T-helper 22 cell (primary cell): ENCODE results near the gene ACAP3.

ENCODE experiments used
- DNase-seq: peaks from one replicate; pipeline ENCODE4 v3.0.0-alpha.2; 2020; ENCODE audit warnings: low read depth

ACAP3 gene

DNA sequence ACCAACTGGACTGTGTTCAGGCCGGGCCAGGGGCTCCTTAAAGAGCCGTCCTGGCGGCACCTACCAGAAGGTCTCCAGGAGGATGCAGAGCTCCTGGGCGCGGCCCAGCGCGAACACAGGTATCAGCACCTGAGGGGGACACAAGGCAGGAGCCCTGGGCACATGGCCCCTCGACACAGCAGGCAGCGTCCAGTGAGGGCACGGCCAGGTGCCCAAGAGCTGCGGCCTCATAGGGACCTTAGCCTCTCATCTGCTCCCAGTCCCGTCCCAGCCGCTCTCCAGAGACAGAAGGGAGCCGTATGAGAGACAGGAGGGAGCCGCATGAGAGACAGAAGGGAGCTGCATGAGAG lies 6.5 kb upstream of the ACAP3 start:
- DNase-seq, result no peak

DNA sequence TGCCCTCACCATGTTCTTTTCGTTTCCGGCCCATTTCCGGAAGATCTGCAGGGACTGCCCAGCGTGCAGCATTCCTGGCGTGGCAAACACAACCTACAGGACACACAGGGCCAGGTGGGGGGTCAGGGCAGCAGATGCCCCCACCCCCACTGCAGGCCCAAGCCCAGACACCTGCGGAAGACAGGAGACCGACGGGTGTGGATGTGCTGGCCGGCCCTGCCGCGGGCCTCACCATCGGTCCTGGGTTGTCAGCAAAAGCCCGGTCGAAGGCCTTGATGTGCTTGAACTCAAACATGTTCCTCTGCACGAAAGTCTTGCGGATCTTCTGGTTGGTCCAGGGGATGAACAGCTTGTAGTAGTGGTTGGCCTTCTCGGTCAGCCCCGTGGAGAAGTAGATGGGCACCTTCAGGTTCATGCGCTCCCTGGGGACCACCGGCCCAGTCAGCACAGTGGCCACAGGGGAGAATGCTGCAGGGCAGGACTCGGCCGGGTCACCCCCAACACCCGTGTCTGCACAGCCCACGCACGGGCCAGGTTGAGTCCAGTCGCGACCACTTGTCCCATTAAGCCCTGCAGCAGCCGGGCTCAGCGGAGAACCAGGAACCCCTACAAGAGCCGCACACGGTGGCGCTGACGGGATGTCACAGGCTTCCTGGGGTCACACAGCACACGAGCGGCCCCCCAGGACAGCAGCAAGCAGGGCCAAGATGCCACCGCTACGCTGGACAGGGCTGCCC lies 5.9 kb upstream of the ACAP3 start:
- DNase-seq, result no peak

DNA sequence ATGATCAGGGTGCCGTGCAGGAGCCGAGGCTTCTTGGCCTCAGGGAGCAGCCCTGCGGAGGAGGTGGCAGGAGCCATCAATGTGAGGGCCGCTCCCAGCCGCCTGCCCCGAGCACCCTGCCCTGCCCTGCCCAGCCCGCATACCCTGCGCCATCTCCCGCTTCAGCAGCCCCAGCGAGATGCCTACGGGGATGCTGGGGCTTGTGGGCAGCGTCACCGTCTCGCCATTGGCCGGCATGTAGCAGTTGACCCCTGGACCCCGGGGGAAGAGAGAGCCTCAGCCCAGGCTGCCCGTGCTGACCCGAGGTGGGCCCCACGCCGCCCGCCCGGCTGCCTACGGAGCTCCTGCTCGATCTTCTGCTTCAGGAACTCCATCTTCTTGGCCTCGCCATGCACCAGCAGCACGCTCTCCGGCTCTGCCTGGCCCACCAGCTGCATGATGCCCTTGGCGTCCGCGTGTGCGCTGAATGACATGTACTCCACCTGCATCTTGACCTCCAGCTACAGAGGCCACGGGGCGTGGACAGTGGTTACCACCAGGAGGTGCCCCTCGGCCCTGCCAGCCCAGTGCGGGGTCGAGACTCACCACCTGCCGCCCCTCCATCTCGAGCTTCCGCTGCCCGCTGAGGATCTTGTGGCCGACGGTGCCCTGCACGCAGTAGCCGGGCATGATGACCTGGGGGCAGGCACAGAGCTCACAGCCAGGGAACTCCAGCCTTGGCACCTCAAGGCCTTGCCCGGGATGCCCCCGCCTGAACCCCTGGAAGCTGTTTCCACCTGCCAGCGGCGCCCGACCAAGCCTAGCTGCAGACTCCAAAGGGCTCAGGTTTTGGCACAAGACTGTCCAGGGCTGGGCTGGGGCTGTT lies 5.0 kb upstream of the ACAP3 start:
- DNase-seq, result no peak

DNA sequence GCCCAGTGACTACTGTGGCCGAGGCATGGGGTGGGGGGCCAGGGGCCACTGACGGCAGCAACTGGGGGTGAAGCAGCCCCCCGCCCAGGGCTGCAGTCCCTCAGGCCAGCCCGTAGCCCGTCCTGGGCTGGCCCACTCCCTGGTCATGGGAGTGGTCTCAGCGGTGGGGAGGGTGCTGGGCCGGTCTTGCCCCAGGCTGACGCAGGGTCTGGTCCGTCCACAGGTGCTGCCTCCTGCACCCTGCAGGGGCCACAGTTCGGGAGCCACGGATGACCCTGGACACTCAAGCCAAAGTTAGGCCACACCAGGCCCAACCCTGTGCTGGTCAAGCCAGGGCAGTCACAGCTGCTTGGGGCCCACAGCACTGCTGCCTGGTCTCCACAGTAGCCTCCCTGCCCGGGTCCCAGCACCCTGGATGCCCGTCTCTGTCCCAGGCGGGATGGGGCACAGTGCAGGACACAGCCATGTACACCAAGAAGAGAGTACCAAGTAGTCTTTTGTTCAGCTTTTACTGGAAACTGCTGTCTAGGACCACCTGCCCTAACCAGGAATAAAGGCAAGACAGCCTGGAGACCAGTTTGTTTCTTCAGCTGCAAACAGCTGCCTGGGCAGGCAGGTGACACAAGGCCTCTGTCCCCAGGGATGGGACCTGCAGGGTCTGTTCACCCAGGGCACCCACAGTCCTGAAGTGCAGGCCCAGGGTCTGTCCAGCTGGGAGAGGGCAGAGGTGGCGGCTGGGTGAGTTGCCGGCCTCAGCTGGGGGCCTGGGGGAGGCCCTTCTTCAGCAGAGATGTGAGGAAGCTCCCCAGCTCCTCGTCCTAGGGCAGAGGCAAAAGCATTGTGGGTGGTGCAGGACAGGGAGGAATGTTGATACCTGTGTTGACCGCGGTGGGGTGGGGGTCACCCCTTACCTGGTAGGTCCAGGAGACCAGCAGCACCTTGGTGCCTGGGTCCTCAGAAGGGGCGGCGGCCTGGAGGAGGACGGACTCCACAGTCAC lies 3.7 kb upstream of the ACAP3 start:
- no peak for DNase-seq

DNA sequence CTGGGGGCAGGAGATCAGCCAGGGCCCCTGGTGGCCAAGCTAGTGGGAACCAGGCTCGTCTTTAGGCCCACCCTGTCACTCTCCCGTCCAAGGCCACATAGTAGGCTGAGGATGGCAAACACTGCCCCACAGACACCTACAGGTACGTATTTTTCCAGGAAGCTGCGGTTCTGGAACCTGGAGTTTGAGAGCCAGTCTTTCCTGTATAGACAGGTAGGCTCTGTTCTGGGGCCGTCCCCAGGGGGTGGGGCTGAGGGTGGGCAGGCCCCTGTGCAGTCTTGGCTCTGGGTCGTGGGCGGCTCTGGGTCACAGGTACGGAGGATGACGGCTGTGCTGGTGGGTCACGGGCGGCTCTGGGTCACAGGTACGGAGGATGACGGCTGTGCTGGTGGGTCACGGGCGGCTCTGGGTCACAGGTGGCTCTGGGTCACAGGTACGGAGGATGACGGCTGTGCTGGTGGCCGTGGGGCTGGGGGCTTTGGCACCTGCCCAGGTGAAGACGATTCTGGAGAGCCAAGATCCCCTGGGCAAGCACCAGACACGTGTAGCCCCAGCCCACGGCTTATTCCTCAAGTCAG lies 2.8 kb upstream of the ACAP3 start:
- DNase-seq, result no peak

- DNase-seq, result no peak
Measured at GRCh38 chr1:1310109-1310385, 2.3 kb upstream of the ACAP3 start.

GRCh38 chr1:1309251-1310108 lies 1.8 kb upstream of the ACAP3 start:
- no peak for DNase-seq

DNA sequence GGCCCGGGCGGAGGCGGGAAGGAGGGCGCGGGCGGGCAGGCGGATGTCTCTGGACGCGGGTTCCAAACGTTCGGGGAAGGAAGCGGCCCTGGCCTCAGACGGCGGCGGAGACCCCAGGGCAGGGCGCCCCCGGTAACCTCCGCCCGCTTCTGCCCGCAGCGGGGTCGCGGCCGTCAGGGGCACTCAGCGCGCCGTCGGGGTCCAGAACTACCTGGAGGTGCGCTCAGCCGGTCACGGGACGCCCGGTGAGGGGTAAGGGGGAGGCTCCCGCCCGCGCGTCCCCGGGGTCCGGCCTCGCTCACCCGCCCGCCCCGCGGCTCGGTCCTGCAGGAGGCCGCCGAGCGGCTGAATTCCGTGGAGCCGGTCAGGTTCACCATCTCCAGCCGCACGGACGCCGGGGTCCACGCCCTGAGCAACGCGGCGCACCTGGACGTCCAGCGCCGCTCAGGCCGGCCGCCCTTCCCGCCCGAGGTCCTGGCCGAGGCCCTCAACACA lies 1.1 kb upstream of the ACAP3 start:
- DNase-seq, result no peak

- DNase-seq, result no peak
Measured at GRCh38 chr1:1307261-1307922, 338 bp downstream of the ACAP3 start.

DNA sequence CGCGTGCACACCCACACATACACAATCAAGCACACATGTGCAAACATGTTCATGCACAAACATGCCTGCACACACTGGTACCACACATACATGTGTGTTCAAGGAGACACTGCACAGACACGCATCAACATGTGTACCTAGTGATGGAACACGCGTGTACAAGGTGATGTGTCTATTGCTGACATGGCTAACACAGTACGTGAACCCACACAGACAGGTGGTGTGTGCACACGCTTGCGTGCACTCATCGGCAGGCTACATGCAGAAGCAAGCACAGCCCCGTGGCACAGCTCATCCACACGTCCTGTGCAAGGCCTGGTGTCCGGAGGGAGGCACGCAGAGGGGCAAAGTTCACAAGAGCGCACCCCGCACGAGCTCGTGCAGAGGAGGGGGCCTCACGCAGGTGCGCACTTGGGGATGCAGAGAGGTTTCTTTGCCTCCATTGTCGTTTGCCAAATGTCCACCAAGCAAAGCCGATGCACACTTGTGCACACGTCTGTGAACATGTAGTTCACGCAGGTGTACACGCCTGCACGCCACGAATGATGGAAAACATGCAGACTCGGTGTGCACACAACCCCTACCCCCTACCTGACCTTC lies 969 bp downstream of the ACAP3 start:
- no peak for DNase-seq

DNA sequence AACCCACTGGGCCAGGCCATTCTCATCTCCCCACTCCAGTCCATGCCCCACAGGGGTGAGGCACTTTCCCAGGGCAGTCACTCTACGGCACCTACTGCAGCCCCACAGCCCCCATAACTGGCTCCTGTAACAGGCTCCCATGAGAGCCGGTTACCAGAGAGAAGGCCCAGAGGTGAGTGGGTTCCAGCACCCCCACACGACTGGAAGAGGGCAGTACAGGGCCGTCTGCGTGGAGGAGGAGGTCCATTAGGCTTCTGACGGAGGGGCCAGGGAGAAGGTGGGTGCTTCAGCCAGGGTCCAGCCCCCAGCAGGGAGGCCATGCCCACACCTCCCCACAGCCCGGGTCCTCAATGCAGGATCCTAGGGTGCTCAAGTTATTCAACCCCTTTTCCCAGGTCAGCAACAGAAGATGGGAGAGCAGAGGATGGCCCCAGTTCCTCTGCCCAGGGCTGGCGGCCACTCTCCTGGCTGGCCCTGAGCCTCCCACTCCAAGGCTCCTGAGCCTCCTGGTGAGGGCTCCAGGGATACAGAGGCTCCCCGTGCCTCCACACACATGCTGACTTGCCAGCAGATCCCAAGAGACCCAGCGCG lies 1.6 kb downstream of the ACAP3 start:
- no peak for DNase-seq

DNA sequence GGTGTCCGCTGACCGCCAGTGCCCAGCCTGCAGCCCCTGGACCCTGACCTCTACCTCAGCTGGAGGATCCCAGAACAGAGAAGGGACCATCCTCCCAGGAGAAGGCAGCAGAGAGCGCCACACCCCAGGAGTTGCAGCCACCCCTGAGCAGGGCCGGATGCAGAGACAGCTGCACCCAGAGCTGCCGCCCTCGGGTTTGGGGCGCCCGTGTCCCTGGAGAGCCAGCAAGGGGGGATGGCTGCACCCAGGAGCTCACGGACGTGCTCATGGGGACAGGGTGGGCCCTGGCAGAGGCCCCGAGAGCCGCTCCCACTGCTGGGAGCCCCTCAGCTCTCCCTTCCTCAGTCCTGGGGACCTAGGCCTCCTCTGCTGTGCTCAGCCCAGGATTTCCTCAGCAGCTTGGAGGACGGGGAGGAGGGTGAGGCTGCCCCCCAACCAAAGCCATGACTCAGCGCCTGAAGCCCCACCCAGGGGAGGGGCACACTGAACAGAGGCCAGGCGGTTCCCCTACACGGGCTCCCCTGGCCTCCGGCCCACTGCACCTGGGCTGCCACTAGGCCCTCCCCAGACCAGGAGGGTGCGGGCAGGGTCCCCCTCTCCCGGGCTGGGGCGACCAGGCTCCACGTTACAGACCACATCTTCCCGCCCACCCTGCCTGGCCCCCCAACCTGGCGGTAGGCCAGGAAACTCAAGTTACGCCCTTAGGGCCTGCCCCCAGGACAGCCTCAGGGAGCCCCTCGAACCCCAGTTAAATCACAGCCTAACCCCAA lies 2.2 kb downstream of the ACAP3 start:
- peak; percentile 61 for DNase-seq

DNA sequence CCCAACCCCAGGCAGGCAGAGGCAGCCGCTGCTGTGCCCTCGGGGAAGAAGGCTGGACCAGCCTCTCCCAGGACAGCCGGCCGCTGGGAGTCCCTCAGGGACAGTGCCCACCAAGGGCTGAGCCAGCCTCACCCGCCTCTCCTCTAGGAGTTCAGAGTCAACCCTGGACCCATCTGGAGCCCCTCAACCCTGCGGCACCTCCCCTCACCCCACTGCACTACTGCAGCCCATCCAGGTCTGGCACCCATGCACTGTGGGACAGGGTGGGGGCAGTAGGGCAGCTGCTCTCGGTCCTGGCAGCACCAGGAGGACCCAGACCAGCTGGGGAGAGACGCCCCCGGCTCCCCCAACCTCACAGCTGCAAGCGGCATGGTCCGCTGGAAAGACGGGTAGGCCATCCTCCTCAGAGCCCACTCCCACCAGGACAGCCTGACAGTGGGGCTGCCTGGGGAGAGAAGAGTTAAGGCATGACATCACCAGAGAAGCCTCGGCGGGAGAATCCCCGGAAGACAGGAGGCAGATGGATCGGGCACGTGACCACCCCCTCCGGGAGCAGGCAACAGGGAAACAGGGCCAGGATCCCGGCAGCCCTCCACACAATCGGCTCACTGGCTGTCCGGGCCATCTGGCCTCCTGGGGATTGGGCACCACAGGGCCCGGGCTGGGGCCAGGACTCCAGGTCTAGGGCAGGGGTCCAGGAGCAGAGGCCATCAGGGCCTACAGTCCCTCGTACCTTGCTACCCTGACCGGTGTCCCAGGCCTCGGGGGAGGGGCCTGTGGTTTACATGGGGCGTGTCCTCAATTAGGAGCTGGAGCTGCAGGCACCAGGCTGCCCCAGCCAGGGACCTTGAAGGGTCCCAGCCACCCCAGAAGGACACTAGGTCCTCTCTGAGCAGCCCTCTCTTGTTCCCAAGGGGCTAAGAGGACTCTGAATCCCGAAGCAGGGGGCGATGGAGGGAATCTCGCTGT lies 3.1 kb downstream of the ACAP3 start:
- DNase-seq, result no peak

DNA sequence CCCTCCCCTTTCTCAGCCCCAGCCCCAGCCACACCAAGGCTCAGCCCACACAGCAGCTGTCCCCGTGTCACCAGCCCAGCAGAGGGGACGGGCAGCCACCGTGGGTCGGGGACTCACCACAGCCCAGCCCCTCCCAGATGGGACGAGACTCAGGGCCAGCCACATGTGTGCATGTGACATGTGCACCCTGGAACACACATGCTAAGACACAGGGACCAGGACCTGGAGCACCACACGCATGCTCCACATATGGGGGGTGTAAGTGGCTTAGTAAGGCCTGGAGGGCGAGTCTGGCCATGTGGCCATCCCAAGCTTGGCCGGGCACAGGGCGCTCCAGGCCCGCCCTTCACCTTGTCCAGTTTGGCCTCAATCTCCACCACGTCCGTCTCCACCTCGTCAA lies 4.0 kb downstream of the ACAP3 start:
- no peak for DNase-seq

GRCh38 chr1:1302951-1303509 lies 4.7 kb downstream of the ACAP3 start:
- DNase-seq, result no peak

DNA sequence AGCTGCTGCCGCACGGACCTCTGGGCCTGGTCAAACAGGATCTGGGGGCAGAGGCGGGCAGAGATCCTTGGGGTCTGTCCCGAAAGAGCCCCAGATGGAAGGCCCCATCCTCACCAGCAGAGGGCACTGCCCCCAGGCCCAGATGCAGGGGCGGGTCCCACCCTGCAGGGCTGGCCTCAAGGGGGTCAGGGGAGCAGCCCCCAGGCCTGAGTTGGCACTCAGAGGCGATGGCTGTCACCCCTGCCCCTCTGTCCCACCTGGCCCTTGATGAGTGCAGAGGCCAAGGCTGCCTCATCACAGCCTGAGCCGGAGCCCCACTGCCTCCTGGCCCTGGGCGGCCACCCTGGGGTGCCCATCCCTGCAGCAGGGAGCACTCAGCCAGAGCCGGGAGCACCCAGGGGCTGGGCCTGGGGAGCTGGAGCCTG lies 5.7 kb downstream of the ACAP3 start:
- no peak for DNase-seq

DNA sequence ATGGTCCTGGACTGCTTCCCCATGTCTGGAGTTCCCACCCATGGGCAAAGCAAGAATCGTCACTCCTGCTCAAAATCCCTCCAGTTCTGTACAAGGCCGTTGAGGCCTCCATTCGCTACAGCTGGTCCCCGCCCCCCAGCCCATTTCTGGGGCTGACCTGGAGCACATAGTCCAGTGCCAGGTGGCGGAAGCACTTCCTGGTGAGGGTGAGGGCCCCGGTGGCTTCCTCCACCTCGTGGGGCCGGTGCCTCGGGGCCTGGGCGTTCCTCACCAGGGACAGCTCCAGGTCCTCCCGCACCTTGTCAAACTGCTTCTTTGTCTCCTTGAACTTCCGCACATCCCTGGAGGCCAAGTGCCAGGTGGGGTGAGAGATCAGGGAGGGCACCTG lies 7.4 kb downstream of the ACAP3 start:
- no peak for DNase-seq
